ENCODE measurements around the gene RTTN. TPM values are rescaled to one million over a fixed set of nuclear protein-coding genes. Genes with fewer than 3 reads are reported as not detected.

The RTTN gene
- total and polyA plus RNA-seq, 2 of the 13 experiments (the other 11 are each of a cell fraction or from before 2014, with no cell fraction given) = 5.4 to 18.7 TPM

DNA sequence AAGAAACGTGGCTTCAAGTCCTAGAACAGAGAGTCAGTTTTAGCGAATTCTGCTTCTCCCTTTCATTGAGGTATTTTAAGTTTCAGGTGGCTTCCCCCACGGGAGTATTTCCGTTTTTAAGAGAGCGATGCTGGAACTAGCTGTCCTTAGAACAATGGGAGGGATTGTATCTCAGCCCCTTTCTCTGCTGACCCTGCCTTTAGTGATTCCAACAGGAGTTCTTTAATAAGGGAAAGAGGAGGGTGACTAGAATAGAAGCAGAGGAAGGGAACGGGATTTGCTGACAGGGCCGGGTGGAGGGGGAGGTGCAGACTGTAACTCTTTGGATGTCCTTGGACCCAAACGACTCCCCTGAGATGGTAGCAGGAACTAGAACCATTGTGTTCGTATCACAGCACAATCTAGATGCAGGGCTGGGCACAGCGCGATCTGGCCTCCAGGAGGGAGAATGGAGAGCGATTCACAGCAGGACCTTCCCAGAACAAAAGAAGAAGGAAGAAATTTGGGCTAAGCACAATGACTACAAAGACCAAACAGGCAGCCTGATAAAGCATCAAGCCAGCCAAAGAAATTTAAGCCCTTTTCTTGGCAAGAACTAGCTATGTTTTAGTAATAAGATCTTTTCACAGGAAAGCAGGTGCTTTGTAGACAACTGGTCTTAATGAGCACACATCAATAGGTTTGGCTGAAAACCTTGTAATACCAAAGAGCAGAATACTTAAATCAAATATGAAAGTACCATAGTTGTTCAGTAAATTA lies 15.8 kb upstream of the RTTN start:
- no peaks in the 10 kb centered on the region for H3K79me2 ChIP-seq (ENCODE audit: insufficient read depth, low read length)
- ATAC-seq (peak; percentile 65), FAIRE-seq (no peak), DNase-seq (ENCODE audit: low spot score) (no peak)
- TF ChIP-seq ZNF281 (CRISPR knock-in tag; IDR thresholded peaks at IDR 0.05; ENCODE audit: borderline replicate concordance) = peak; percentile 38; the same call in 1 of the 2 replicates
- TF ChIP-seq GLMP (CRISPR knock-in tag; IDR thresholded peaks at IDR 0.05; ENCODE audit: borderline replicate concordance) = no peak
- intact Hi-C loops (cut with micrococcal nuclease; ENCODE audit: unreplicated experiment) = no loop called here
- in situ Hi-C loops (cut with HindIII; ENCODE audit: extremely low pct_ligation_motif_present, low pct_unique_long_range_greater_than_20kb) = no loop called here
- H4K20me1 ChIP-seq (ENCODE audit: insufficient read depth, low read length) = no peaks in the 10 kb centered on the region
- H3K27ac ChIP-seq (ENCODE audit: extremely low read length, insufficient read depth, low read length) = no peak overlapping the region
- peaks cover 15% of the 10 kb centered on the region for H3K4me1 ChIP-seq (ENCODE audit: insufficient read depth, low read length)
- no peaks in the 10 kb centered on the region for H3K36me3 ChIP-seq (replicated peaks in 1 of 2; ENCODE audit: control insufficient read depth in 1 of 2, insufficient read depth in 2 of 2, low read length in 2 of 2)
- CTCF ChIA-PET (ENCODE audit: low intra/inter-chr PET ratio, low total read pairs) = no interaction called here
- no peak overlapping the region for H2AFZ ChIP-seq (ENCODE audit: low read length)
- peaks cover 0 to 29% of the 10 kb centered on the region in 2 experiments; a peak in 3 of 5 replicates for H3K27me3 ChIP-seq (ENCODE audit: control insufficient read depth in 1 of 2, insufficient read depth in 2 of 2, low read length in 2 of 2)
- POLR2A ChIA-PET = no interaction called here
- no peak overlapping the region for H3K4me3 ChIP-seq (replicated peaks in 1 of 3; ENCODE audit: insufficient read depth in 1 of 3, low read depth in 2 of 3, low read length in 3 of 3)
- peak overlapping the region; percentile 13; the same call in 1 of the 2 replicates for H3K4me2 ChIP-seq (ENCODE audit: low read depth, low read length)
- H3K9me3 ChIP-seq (ENCODE audit: low read length) = no peaks in the 10 kb centered on the region
- WGBS (ENCODE audit: low lambda C conversion rate) = 27% methylated on average over 12 of the region's 12 CpGs
- no peak overlapping the region for H3K9ac ChIP-seq (ENCODE audit: insufficient read depth, low read depth, low read length)
- no TSS peak for BruUV-seq (replicated peaks)
